AG04450 (cell line): ENCODE data around the gene CD164. TPM values are rescaled to one million over a fixed set of nuclear protein-coding genes. Genes with fewer than 3 reads are reported as not detected.

Source experiments
- CTCF ChIA-PET: fragments of 300-600, 350-600 bp; formaldehyde crosslinking; extraction: SDS; loops from one replicate; lab custom pipeline; 2022; ENCODE audit warnings: antibody characterized with exemption, inconsistent platforms; lab: Charles Lee
- POLR2A ChIA-PET: fragments of 350-600 bp; formaldehyde crosslinking; extraction: SDS; loops from one replicate; lab custom pipeline; 2021; ENCODE audit warnings: antibody characterized with exemption, inconsistent platforms; lab: Yijun Ruan, JAX
- DNase-seq: peaks from one replicate; pipeline ENCODE4 v3.0.0-alpha.2; 2011; ENCODE audit warnings: low read depth, low spot score
- H3K27ac ChIP-seq: one replicate; pipeline ENCODE4 v1.5.1; 2012; ENCODE audit warnings: low read depth, low read length, control low read depth
- H3K27me3 ChIP-seq: one replicate; pipeline ENCODE4 v1.6.0; 2012; ENCODE audit warnings: low read length; ENCODE audit not compliant: control insufficient read depth, insufficient read depth
- H3K4me3 ChIP-seq: 2 replicates; pipeline ENCODE4 v1.5.1; 2011; ENCODE audit warnings: mild to moderate bottlenecking, low read depth, low read length, control low read depth
- H3K9me3 ChIP-seq: 2 replicates; pipeline ENCODE4 v1.5.1; 2012; ENCODE audit warnings: low read length; ENCODE audit not compliant: control insufficient read depth, insufficient read depth
- polyA plus RNA-seq: library from polyadenylated mRNA; depleted of rRNA; stranded (reverse); fragments of >200 nt; gene quantifications from 2 replicates; pipeline ENCODE4 v1.2.3, GENCODE V29; 2011
- TF ChIP-seq, protein P1 (sequence below): IDR thresholded peaks from 2 replicates; pipeline ENCODE4 v1.5.1; 2011; ENCODE audit warnings: low read depth, low read length, control low read depth, inconsistent platforms

CD164 gene
- polyA plus RNA-seq, 1 experiment = 383 TPM

- H3K4me3 ChIP-seq = no peak overlapping the region
- no peaks in the 10 kb centered on the region for H3K27me3 ChIP-seq
- ChIA-PET CTCF (no interaction called here), POLR2A (no interaction called here)
- no peaks in the 10 kb centered on the region for H3K9me3 ChIP-seq
- DNase-seq = no peak
- no peak overlapping the region for H3K27ac ChIP-seq
- TF ChIP-seq, protein P1, sequence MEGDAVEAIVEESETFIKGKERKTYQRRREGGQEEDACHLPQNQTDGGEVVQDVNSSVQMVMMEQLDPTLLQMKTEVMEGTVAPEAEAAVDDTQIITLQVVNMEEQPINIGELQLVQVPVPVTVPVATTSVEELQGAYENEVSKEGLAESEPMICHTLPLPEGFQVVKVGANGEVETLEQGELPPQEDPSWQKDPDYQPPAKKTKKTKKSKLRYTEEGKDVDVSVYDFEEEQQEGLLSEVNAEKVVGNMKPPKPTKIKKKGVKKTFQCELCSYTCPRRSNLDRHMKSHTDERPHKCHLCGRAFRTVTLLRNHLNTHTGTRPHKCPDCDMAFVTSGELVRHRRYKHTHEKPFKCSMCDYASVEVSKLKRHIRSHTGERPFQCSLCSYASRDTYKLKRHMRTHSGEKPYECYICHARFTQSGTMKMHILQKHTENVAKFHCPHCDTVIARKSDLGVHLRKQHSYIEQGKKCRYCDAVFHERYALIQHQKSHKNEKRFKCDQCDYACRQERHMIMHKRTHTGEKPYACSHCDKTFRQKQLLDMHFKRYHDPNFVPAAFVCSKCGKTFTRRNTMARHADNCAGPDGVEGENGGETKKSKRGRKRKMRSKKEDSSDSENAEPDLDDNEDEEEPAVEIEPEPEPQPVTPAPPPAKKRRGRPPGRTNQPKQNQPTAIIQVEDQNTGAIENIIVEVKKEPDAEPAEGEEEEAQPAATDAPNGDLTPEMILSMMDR = no peak
These were observed 34.5 kb downstream of the CD164 start for GRCh38 chr6:109347779-109348178.

DNA sequence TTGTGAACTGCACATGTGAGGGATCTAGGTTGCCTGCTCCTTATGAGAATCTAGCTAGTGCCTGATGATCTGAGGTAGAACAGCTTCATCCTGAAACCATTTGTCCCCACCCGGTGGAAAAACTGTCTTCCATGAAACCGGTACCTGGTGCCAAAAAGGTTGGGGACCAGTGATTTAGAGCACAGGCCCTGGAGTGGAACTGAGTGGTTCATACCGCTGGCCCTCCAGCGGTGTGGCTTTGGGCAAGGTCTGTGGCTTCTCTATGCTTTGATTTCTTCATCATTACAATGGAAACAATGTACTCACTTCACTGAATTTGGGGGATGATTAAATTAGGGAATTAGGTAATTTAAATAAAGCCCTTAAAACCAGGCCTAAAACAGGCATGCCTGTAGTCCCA, 36.3 kb downstream of the CD164 start:
- TF ChIP-seq, protein P1 = no peak
- no peak overlapping the region for H3K4me3 ChIP-seq
- CTCF ChIA-PET = no interaction called here
- H3K27ac ChIP-seq = no peak overlapping the region
- H3K27me3 ChIP-seq = no peaks in the 10 kb centered on the region
- no peak for DNase-seq
- POLR2A ChIA-PET = no interaction called here
- H3K9me3 ChIP-seq = no peaks in the 10 kb centered on the region

DNA sequence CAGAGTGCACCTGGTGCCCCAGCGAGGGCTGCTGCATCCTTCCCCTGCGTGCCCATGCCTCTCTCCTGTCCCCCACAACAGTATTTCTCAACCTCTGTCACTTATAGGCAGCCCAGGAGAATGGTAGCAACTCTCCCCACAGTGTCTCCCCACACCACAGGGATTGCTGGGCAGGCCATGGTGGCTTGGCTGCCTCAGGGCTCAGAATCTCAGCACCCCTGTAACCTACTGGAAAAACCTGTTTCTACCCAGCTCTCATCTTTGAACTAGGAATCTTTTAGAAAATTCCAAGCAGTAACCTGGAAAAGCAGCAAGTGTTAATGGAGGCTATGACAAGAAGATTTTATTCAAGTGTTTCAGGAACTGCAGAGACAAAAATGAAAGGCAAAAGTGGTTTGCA, 38.0 kb downstream of the CD164 start:
- Histone ChIP-seq H3K9me3 (no peaks in the 10 kb centered on the region), H3K27ac (no peak overlapping the region), H3K27me3 (no peaks in the 10 kb centered on the region), H3K4me3 (no peak overlapping the region)
- POLR2A ChIA-PET = no interaction called here
- DNase-seq = no peak
- CTCF ChIA-PET = no interaction called here
- TF ChIP-seq, protein P1 = no peak

GRCh38 chr6:109343518-109343917, 38.7 kb downstream of the CD164 start:
- H3K4me3 ChIP-seq = no peak overlapping the region
- H3K9me3 ChIP-seq = no peaks in the 10 kb centered on the region
- H3K27ac ChIP-seq = no peak overlapping the region
- DNase-seq = no peak
- TF ChIP-seq, protein P1 = no peak
- no peaks in the 10 kb centered on the region for H3K27me3 ChIP-seq
- ChIA-PET POLR2A (no interaction called here), CTCF (no interaction called here)

GRCh38 chr6:109342911-109343310, 39.4 kb downstream of the CD164 start:
- CTCF ChIA-PET = no interaction called here
- TF ChIP-seq, protein P1 = no peak
- POLR2A ChIA-PET = no interaction called here
- no peak for DNase-seq
- Histone ChIP-seq H3K4me3 (no peak overlapping the region), H3K27me3 (no peaks in the 10 kb centered on the region), H3K27ac (no peak overlapping the region), H3K9me3 (no peaks in the 10 kb centered on the region)
